Measurements from ENCODE around the gene ZNF512B.
"Not testable (repeated sequence)": the region's sequence is repeated elsewhere in the genome, so short reads cannot be mapped to it uniquely, and the experiment has no call there.

The ZNF512B gene

DNA sequence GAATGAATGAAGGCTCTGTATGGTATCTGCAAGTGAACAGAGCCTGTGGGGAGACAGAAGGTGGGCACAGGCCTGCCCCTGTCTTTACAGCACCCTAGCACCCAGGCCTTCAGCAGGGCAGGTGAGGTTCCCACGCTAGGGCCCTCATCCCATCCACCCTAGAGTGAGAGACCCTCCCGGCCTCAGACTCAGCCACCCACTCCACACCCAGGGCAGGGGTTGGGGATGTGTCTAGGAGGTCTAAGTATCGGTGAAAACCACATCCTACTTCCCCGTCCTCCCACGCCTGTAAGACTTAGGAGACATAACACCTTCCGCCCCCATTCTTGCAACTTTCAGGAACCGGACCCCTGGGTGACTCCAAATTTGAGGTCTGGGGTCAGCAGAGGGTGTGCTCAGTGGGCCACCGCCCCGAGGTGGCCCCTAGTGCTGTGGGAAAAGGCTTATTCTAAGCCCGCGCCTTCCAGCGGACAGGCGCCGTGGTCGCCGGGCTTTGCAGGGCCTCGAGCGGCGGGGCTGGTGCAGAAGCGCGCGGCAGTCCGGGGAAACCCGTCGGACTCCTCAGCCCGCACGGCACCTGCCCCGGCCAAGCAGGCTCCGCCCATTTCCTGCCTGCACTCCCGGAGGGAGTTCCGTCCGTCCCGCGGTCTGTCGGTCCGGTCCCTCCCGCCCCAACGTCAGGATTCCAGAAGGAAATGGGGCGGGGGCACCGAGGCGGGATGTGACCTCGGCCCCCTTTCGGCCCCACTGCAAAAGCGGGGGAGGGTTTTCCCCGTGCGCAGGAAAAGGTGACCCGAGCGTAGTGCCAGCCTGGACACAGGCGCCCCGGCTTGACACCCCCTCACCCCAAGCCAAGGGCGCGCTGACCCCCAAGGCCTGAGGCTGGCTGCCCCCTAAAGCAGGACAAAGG, 8.8 kb upstream of the ZNF512B start:
- no peak for DNase-seq

DNA sequence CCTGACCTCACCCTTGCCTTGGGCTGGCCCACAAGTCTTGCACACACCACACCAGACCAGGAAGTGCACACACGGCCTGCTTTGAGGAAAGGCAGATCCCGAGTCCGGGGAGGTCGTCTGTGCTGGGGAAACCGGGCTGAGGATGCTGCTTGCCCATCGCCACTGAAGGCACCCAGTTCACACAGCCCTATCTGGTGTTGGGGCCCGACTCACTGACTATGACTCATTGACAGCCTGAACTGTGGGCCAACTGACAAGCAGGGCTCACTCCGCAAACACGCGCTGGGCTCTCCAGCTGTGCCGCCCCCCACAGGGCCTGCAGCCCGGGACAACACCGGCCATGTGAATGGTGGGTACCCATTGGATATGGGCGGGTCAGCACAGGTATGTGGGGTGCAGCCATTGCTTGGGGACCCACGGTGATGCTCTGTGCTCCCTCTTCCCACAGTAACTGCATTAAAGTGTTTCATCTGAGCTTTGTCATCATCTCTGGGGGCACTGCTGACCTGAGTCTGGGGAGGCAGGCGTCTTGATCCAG, 8.1 kb upstream of the ZNF512B start:
- peak; percentile 78 for DNase-seq

DNA sequence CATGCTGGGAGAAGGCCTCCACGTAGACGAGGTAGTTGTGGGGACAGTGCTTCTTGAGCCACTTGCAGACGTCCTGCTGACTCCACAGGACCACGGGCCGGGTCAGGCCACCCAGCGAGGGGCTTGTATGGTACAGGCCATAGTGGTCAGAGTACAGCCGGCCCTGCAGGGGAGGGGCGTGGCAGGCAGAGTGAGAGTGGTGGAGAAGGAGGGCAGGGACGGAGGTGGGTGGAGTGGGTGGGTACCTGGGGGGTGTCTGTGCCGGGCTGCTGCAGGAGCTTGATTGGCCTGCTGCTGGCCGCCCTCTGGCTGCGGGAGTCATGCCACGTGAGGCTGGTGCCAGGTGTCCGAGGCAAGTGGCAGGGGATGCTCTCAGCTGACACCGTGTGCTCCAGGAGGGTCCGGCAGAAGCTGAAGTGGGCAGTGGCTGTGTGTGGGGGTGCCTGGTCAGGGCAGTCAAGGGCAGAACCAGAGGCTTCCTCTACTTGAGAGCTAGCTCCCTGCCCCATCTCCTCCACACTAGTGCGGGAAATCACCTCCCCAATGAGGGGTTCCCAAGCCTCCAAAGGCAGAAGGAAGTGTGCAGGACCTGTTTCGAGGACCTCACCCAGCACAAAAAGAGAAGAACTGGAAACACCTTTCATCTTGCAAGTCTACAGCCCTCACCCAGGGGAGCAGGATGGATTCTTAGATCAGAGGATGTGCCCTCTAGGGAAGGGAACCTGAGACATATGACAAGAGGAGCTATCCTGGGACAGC, 7.4 kb upstream of the ZNF512B start:
- DNase-seq = no peak

DNA sequence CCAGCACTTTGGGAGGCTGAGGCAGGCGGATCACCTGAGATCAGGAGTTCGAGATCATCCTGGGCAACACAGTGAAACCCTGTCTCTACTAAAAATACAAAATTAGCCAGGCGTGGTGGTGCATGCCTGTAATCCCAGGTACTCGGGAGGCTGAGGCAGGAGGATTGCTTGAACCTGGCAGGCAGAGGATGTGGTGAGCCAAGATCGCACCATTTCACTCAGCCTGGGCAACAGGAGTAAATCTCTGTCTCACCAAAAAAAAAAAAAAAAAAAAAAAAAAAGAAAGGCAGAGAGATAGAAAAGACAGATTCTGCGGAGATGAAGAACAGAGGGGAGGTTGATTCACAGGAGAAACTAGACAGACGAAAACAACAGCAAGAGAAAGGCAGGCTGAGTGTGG, 6.8 kb upstream of the ZNF512B start:
- DNase-seq = not testable (repeated sequence)

DNA sequence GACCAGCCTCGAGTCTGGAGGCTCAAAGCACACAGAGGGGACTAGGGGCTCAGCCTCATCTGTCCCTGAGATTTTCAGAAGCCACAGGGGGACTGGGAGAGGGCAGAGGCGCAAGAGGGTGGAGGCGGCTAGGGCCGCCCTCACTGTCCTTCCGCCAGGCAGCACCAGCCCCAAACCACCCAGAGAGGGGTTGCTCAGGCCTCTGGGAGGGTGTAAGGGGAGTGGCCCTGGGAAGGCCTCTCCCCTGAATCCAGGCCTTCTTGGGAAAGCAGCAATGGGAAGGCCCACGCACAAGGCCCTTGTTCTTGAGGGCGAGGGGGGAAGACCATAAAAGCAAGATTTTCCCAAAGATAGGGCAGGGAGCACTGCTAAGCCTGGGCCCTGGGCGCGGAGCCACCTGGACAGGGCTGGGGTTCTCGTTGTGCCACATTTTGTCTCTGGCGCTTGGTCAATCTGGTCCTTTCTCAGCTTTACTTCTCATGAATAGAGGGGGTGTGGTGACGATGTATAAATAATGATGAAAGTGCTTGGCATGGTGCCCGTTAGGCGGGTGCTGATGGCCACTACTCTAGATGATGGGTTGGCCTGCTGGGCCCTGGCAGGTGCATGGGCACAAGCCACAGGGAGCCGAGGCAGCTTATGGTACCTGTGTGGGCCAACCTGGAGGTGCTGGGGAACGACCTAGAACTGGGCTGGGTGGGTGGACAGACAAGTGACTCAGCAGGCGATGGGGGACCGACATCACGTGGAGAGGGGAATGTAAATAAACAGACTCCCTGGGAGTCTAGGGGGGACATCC, 4.9 kb upstream of the ZNF512B start:
- DNase-seq = no peak

DNA sequence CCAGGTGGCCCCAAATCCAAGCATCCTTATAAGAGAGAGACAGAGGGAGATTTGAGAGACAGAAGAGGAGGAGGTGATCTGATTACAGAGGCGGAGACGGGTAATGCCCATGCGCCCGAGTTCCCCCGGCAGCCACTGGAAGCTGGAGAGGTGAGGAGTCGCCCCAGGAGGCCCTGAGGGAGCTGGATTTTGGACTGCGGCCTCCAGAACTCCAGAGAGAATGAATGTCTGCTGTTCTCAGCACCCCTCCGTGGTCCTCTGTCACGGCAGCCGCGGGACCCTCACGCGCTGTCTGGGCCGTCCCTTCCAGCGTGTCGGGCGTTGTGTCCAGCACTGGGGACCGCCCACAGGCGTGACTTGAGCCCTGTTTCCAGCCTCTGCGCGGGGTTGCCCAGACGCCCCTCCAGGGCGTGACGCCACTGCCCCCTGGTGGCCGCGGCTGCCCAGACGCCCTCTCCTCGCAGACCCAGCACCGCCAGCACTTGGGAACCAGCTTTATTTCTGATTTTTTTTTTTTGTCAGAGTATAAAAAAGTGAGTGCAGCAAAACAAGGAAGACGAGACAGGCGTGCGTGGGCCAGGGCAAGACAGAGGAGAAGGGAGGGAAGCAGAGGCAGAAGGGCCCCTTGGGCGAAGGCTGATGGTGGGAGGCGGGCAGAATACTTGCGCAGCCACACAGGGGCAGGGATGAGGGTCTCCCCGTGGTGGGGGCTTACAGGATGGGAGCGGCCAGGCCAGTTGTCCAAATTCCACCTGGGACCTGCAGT, 4.1 kb upstream of the ZNF512B start:
- peak; percentile 81 for DNase-seq

DNA sequence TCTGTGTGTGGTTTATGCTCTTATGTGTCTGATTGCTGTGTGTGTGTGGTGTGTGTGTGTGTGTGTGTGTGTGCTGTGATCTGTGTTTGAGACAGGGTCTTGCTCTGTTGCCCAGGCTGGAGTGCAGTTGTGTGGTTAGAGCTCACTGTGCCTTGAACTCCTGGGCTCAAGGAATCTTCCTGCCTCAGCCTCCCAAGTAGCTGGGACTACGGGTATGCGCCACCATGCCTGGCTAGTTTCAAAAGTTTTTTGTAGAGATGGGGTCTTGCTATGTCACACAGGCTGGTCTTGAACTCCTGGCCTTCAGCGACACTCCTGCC, 3.4 kb upstream of the ZNF512B start:
- DNase-seq = no peak

DNA sequence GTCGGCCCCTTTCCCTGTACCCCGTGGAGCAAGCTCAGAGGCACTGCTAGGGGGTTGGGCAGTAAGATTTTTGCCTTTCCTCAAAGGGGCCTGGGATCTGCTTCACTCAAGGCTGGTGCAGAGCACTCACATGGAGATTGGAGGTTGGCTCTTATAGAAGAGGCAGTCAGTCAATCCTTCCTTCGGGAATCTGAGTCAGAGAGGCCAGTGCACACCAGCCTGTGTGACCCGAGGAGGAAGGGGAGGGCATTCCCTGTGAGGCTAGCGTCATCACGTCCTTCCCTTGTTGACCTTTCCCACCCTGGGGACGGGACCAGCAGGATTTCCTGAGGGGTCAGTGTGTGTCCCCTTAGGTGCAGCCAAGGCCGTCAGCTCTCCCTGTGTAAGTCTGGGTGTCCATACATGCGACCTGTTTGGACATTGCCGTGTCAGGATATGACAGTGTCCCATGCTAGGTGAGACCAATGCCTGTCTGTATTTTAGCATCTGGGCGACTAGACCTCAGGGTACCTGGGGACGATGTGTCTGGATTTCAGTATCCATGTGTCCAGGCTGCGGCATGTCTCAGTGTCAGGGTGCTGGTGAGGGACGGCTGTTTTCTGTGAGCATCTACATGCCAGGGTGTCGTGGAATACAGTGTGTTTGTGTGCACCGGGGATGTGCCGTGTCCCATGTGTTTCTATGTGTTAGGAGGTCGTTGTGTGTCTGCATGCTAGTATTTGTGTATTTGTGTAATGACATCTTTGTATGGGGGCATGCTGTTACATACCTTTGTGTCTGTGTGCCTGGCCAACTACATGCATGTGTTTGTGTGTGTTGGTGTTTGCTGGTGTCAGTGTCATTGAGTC, 2.8 kb upstream of the ZNF512B start:
- no peak for DNase-seq

DNA sequence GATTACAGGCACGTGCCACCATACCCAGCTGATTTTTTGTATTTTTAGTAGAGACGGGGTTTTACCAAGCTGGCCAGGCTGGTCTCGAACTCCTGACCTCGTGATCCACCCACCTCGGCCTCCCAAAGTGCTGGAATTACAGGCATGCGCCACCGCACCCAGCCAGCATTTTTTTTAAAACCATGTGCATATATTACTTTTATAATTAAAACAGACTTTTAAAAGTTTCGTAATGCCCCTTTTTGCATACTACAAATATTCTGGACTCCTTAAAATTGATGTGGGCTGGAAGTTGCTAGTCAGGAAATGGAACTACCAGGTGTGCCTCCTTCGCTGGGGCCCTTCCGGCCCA, 2.2 kb upstream of the ZNF512B start:
- not testable (repeated sequence) for DNase-seq

DNA sequence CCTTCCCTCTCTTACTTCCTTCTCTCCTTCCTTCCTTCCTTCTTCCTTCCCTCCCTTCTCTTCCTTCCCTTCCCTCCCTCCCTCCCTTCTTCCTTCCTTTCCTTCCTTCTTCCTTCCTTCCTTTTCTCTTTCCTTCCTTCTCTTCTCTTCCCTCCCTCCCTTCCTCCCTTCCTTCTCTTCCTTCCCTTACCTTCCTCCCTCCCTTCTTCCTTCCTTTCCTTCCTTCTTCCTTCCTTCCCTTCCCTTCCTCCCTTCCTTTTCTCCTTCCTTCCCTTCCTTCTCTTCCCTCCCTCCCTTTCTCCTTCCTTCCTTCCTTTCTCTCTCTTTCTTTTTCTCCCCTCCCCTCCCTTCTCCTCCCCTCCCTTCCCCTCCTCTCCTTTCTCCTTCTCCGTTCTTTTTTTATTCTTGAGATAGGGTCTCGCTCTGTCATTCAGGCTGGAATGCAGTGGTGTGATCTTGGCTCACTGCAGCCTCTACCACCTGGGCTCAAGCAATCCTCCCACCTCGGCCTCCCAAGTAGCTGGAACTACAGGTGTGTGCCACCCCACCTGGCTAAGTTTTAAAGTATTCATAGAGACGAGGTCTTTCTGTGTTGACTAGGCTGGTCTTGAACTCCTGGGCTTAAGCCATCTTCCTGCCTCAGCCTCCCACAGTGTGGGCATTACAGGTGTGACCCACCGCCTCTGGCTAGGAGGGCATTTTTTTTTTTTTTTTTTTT, 1.1 kb upstream of the ZNF512B start:
- no peak for DNase-seq

DNA sequence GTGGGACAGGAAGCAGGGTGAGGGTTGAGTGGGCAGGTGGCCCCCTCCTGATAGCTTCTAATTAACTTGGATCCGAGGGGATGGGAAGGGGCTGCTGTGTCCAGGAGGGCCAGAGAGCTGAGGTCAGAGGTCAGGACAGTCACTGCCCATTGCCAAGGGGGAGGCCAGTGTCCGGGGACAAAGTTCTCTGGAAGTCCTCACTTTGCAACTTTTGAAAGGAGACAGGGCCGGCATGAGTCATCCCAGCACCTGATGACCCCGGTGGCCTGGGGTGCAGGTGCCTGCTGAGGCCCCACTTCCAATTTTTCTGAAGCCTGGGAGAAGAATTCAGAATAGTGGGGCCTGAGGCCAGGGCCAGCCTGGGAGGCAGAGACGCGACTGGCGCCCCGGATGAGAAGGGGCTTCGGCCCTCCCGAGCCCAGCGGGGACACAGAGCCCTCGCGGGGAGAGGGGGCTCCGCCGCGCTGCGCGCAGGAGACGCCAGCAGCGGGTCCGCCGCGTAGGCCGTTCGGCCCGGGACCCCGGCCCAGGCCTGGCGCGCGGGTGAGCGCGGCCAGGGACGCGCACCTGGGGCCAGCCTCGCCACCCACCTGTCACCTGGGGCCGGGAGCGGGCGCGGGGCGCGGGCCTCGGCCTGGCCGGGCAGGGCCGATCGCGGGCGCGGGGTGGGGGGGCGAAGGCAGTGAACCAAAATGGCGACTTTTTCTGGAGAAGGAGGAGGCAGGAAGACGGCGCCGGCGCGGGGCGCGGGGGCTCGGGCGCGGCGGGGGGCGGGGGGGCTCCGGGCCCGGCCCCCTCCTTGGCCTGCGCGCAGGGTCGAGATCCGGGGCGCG, 586 bp downstream of the ZNF512B start:
- no peak for DNase-seq

DNA sequence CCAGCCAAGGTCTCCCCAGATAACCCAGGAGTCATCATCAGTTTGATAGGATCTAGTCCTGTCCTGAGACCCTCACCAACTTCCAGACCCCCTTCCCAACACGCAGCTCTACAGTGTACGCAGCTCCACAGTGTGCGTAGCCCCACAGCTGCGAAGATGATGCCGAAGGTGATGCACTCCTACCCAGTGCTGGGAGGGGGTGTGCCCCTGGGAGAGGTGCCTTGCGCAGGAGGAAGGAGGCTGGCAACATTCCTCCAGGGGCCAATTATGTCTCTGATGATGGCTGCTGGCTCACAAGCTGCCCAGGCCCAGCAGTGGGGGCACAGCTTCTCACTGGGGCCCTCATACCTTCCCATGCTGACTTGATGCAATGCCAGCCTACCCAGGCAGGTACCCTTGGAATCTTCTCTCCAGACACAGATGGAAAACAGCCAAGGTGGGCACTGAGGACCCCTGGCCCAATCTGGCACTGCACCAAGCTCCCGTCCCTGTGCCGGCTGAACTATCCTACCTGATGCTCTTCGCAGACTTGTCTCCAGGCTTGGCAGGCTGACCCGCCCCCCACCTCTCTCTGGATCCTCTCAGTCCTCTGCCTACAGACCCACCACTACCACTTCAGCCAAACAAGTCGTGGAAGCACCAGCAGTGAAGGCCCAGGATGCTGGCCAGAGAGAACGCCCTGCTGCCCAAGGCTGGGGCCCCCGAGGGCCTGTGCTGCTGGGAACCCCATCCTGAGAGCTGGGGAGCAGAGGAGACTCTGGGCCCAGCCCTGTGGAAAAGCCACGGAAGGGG, 1.4 kb downstream of the ZNF512B start:
- no peak for DNase-seq

DNA sequence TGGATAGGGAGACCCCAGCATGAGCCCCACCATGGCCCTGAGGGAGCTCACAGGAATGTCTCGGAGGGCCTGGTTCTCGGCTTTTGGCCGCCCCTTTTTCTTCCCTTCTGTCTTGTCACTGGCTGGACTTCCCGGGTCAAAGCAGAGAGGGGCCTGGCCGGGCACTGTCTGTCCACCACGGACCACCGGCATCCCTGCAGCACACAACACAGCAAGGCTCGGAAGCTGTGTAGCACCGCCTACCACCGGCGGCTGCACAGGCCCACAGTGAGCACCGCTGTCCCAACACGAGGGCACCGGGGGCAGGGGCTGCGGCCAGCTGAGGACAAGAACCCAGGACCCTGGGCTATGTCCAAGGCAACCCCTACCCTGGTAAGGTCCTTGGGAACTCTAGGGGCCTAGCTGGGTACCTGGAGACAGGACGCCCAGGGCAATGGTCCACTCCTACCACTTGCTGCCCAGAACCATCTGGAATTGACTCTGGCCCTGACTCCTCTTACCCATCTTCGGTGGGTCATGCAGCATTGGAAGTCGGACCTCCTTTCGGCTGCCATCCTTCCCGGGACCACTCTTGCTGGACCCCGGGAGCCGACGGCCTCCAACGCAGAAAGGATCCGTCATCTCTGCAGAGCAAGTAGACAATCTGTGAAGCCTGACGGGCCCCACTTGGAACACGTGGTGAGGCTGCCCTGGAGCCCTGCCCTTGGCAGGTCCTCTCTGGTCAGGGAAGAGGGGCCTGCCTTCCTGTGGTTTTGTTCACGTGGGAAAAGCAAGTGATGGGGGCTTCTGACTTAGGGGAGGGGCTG, 2.2 kb downstream of the ZNF512B start:
- no peak for DNase-seq

DNA sequence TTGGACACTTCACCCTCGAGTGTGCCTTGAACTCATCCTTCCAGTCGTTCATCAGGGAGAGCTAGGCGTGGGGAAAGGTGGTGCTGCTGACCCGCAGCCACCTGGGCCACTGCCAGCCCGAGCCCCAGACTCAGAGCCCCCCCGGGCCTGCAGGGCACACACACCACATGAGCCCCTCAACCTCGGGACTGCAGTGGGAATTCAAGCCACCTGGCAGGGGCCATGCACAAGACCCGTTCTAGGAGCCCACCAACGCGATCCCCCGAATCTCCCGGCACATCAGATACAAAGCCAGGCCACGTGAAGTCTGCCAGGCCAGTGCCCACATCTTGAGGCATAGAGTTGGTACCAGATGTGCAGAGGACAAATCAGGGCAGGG, 2.8 kb downstream of the ZNF512B start:
- DNase-seq = no peak

DNA sequence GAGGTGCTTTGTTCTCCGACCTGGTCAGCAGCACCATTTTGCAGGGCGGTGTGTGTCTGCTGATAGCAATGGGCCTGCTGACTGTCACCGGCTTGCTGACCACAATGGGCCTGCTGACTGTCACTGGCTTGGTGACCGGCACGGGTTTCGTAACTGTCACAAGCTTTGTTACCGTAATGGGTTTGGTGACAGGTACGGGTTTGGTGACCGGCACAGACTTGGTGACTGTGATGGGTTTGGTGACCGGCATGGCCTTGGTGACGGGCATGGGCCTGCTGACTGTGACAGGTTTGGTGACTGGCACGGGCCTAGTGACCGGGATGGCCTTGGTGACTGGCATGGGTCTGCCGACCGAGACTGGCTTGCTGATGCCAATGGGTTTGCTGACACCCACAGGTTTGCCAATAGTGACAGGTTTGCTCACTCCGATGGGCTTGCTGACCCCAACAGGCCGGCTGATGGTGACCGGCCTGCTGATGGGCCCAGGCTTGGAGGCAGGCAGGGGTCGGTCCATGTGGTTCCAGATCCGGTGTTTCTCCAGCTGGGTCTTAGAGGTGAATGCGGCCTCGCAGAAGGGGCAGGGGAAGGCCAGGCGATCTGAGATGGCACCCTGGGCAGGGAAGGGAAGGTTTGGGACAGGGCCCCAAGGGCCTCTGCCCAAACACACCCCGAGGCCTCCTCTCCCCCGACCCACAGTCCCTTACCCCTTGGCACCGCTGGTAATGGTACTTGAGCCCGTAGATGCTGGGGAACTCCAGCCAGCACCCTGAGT, 3.4 kb downstream of the ZNF512B start:
- DNase-seq = no peak

DNA sequence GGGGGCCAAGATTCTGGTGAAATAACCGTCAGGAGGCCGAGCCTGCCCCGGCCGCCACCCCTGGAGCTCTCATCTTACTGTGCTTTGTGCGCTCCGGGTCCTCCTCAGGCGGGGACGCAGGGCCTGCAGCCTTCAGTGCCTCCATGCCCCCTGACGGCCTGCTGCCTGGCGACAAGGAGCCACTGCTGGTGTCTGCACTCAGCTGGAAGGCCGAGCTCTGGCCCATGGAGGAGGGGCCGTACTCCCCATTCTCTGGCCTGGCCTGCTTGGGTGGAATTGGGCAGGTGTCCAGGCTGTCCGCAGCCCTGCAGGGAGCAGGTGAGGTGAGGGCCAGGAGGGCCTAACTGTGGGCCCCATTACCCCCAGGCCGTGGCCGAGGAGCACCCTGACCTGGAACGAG, 5.3 kb downstream of the ZNF512B start:
- no peak for DNase-seq

DNA sequence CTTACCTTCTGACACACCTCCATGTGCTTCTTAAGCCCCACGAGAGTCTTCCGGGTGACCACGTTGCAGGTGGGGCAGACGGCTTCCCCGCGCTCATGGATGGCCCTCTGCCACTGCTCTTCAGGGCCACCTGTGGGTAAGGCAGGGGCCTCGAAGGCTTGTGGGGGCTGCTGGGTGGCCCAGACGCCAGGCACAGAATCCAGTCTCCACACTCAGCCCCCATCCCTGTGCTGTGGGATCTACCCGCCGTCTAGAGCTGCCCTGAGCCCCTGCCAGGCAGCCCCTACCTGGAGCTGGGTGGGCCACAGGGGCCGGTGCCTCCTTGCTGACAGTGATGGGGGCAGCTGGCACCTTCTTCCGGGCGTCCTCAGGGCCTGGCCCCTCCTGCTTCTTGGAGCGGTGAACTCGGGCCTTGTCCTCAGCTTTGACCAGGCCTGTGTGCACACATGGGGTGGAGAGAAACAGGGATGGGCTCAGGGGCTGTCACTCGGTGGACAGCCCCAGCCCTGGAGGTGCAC, 5.9 kb downstream of the ZNF512B start:
- no peak for DNase-seq

All from fibroblast of skin of scalp (primary cell).